Cardiac septum (tissue), 1 donor: ENCODE results near the gene LYZL6. TPM values are rescaled to one million over a fixed set of nuclear protein-coding genes. Genes with fewer than 3 reads are reported as not detected.
"Not testable (repeated sequence)": the region's sequence is repeated elsewhere in the genome, so short reads cannot be mapped to it uniquely, and the experiment has no call there.

ENCODE experiments used
- DNase-seq: peaks from one replicate; pipeline ENCODE4 v3.0.0-alpha.2; 2020; ENCODE audit warnings: low spot score
- intact Hi-C: fragments of 100-400 bp; cut with DNase I; formaldehyde crosslinking; loops from one replicate; pipeline ENCODE4 v1.14.0; 2022
- total RNA-seq: library from RNA; stranded (reverse); fragmentation: NEBNext Ultra II Directional; extraction: Animal tissue kit (Norgen Biotek cat#: 25700); gene quantifications from one replicate; pipeline ENCODE4 v1.2.1, GENCODE V29; 2021
- donor health status: DM: no; HTN: no; CAD: no.

The LYZL6 gene
- total RNA-seq, 1 donor from 2014 or later: not detected

DNA sequence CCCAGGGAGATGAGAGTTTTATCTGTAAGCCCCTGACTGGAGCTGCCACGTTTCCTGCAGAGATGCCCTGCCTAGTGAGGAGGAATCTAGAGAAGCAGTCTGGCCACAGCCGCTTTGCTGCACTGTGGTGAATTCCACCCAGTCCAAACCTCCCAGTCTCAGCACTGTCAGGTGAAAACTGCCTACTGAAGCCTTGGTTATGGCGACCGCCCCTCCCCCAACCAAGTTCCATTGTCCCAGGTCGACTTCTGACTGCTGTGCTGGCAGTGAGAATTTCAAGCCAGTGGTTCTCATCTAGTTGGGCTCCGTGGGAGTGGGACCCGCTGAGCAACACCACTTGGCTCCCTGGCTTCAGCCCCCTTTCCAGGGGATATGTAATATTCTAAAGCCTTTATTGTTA lies 10.2 kb upstream of the LYZL6 start:
- intact Hi-C loops: no loop called here
- no peak for DNase-seq

DNA sequence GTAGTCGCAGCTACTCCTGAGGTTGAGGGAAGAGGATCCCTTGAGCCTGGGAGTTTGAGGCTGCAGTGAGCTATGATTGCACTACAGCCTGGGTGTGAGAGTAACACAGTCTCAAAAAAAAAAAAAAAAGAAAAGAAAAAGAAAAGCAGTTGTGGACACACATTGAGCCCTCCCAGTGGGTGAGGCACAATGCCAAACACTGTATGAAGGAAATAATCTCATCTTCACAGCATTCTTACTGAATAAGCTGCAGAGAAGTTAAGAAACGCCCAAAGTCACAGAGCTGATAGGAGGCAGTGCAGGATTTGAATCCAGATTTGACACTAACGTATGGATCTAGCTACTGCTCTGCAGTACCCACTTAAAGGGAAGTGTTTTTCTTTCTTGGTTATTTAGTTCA lies 5.9 kb upstream of the LYZL6 start:
- no peak for DNase-seq
- intact Hi-C loops: loop anchor here (10.0 kb wide), 1 partner anchor 65 kb away; the partner anchor contains the start of gene CCL5

- no peak for DNase-seq
- intact Hi-C loops: loop anchor here (10.0 kb wide), 1 partner anchor 63 kb away; the partner anchor contains the start of gene CCL5
Measured at GRCh38 chr17:35948092-35948491, 4.6 kb upstream of the LYZL6 start.

- intact Hi-C loops: loop anchor here (10.0 kb wide), 1 partner anchor 62 kb away; the partner anchor contains the start of gene CCL5
- DNase-seq: no peak
Measured at GRCh38 chr17:35947156-35947585, 3.7 kb upstream of the LYZL6 start.

- DNase-seq: no peak
- intact Hi-C loops: loop anchor here (10.0 kb wide), 1 partner anchor 59 kb away; the partner anchor contains the start of gene CCL5
Measured at GRCh38 chr17:35944151-35944550, 638 bp upstream of the LYZL6 start.

- DNase-seq: no peak
- intact Hi-C loops: loop anchor here (10.0 kb wide), 1 partner anchor 58 kb away; the partner anchor contains the start of gene CCL5
Measured at GRCh38 chr17:35942588-35943186, 826 bp downstream of the LYZL6 start.

DNA sequence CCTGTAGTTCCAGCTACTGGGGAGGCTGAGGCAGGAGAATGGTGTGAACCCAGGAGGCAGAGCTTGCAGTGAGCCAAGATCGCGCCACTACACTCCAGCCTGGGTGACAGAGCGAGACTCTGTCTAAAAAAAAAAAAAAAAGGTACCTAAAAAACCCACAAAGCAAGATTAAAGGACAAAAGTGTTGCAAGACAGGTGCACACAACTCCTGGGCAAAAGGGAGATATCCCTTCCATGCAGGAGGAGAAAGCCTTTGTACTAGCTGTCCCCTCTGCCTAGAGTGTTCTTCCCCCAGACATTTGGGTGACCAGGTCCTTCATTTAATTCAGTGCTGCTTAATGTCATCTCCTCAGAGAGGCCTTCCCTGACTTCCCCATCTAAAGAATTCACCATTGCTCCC lies 5.0 kb downstream of the LYZL6 start:
- DNase-seq, intact Hi-C loops: not testable (repeated sequence)

- intact Hi-C loops: no loop called here
- no peak for DNase-seq
Measured at GRCh38 chr17:35936063-35936462, 7.5 kb downstream of the LYZL6 start.

- intact Hi-C loops: no loop called here
- DNase-seq: no peak
Measured at GRCh38 chr17:35934760-35935159, 8.8 kb downstream of the LYZL6 start.

GRCh38 chr17:35932586-35932985 lies 10.9 kb downstream of the LYZL6 start:
- intact Hi-C loops: no loop called here
- no peak for DNase-seq

DNA sequence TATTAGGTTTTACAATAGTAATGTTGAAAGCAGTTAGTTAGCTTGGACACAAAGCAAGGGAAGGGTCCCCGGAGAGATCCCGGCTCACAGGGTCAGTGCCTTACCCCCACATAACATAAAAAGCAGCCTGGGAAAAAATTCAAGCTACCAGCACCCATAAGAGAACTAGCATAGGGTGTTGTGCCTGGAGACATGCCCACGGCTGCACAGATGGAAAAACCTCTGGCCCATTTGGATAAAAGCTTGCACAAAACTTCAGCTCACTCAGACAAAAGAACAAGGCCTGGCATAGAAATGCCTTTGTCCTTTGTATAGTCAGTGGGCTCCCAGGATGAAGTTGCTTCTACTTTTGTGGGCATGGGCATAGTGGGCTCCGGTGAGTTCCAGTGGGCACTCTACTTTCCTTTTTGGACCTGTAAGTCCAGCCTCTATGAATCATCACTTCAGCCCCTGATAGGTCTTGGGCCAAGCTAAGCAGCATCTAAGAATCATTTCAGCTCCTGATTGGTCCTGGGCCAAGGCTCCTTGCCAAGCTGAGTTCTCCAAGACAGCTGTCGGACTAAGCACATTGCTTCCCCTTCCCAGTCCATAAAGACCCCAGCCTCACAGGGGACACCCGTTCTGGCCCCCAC lies 11.6 kb downstream of the LYZL6 start:
- no peak for DNase-seq
- intact Hi-C loops: no loop called here

DNA sequence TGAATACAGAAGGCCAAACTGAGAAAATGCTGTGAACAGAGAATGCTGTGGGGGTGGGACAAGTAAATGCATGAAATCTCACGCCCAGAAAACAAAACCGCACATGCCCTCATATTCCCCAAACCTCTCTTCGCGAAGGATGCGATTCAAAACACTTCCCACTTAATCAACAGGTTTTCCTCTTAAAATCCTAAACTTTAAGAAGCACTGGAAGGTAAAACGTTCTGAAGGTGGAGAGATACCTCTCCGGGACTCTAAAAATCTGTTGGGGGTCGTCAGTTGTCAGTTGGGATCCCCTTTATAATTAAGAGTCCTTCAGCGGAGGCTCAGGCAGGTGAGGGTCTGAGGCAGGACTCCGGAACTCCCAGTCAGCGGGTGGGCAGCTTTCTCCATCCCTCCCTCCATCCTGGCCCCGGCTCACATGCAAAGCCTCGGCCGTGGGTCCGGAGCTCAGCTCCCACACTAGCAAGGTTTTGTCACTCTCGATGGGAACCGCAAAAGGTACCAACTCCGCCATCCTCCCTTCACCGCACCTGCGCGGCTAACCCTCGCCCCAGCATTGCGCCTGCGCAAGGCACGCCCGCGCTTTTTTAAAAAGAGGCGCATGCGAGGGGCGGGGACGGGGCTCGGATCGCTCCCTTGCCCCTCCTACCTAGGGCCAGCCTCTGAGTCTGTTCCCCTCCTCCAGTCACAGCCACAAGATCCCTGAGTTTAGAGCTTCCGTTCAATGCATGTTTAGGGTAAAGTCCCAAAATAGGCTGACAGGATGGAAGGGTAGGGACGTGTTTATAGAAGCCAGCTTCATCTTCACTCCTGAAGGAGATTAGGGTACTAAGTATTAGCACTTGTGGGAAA lies 13.1 kb downstream of the LYZL6 start, which contains the start of gene RDM1:
Gene RDM1 (minus strand): TSS at position 563 of the 855 bp plus-strand sequence. CDS start 46 bp downstream, at position 517.
- no peak for DNase-seq
- intact Hi-C loops: no loop called here

- DNase-seq: no peak
- intact Hi-C loops: no loop called here
Measured at GRCh38 chr17:35927714-35928113, 15.8 kb downstream of the LYZL6 start.

DNA sequence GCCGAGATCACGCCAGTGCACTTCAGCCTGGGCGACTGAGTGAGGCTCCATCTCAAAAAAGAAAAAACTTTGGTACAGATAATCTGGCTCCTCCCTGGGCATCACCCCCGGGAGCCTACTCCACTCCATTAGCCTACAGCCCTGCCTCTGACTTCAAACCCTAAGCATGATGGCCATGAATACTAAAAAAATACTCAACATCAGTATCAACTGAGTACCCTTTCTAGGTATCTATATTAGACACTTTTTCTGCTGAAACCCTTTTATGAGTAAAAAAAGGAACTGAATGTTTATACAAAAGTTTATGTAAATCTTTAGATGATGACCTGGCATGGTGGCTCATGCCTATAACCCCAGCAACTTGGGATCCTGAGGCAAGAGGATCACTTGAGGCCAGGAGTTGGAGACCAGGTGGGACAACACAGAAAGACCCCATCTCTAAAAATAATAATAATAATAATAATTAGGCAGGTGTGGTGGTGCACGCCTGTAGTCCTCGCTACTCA lies 19.9 kb downstream of the LYZL6 start:
- intact Hi-C loops: no loop called here
- DNase-seq: no peak

- intact Hi-C loops: no loop called here
Measured at GRCh38 chr17:35920229-35920628, 23.3 kb downstream of the LYZL6 start.

GRCh38 chr17:35918665-35919064 lies 24.8 kb downstream of the LYZL6 start:
- no peak for DNase-seq
- intact Hi-C loops: no loop called here

More at GRCh38 chr17:35920229-35920628, 23.3 kb downstream of the LYZL6 start:
- no peak for DNase-seq

DNA sequence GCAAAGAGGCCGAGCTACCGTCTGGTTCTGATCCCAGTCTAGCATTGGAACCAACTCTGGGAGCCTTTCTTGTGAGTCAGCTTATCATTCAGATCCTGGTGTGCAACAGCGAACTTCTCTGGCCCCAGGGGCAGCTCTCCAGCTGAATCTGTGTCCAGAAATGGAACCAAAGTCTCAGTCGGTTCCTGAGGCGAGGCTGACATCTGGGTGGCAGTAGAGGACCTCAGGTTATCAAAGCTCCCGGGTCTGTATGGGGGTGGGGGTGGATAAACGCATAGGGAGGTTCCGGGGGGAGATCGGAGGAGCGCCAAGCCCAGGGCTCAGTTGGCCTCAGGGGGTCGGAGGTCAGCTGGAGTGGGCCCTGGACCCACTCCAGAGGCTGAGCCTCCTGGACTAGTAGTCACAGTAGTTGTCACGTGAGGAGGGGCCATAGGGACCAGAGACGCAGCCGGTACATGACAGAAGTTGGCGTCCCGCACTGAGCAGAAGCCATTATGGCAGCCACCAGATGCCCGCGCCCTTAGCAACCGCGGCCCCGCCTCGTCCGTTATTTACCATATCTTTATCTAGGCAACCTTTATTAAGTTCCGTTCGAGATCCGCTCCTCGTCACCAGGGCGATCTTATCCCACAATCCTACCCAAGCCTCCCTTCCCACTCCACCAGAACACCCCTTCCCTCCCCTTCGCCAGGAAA lies 25.8 kb downstream of the LYZL6 start:
- no peak for DNase-seq
- intact Hi-C loops: no loop called here

DNA sequence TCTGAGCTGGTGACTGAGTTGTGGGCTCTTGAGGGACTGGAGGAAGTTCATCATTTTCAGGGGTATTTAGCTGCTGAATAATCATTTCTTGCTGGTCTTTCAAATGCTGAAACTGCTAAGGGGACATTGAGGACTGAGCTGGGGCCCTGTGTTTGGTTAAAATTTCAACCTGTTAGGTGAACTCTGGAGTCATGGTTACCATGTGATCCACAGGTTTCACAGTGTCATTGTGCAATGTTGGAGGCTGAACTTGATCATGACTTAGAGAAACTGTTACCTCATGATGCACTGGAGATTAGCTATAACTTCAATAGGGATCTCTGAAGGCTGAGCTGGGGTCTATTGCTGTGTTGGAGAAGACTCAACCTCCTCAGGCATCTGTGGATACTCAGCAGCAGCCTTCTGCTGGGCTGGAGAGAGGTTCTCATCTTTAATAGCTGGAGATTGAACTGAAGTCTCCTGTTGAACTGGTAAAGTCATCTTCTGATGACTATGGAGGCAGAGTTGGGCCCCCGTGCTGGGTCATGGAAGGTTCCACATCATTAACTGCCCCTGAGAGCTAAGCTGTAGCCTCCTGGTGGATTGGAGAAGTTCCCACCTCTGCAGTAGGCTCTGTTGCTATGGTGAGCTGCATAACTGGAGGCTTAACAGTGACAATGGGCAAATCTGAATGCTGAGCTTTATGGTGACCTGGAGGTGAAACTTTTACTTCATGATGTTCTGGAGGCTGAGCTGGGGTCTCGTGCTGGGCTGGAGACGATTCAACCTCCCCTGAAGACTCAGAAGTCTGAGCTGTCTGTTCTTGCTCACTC lies 28.2 kb downstream of the LYZL6 start:
- intact Hi-C loops: no loop called here
- DNase-seq: no peak

- intact Hi-C loops: no loop called here
- DNase-seq: no peak
Measured at GRCh38 chr17:35914354-35914753, 29.2 kb downstream of the LYZL6 start.
